Measurements from ENCODE around the gene BICRA.

Gene BICRA

DNA sequence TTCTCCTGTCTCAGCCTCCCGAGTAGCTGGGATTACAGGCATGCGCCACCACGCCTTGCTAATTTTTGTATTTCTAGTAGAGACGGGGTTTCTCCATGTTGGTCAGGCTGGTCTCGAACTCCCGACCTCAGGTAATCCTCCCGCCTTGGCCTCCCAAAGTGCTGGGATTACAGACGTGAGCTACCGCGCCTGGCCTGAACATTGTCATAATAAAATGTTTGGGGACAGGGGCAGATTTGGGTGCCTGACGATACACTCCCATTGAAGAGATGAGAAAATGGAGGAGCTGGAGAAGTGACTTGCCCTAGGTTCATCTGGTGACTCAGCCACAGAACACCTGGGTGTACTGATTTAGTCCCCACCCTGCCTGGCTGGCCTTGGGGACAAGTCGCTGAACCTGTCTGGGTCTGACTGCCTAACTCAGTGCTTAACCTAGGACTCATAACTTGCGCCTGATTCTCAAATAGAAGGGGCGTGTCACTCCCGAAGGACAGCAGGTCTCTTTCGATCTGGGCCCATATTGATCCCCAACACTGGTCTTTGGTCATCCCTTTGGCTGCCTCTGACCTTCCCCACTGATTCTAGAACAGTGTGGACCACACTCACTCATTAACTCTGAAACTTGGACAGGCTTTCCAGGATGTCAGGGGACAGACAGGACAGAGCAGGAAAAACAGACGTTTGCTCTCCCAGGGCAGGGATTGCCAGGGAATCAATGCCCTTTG is 7.6 kb upstream of the BICRA start:
- DNase-seq: no peak

- no peak for DNase-seq
Measured at GRCh38 chr19:47603706-47604565, 5.0 kb upstream of the BICRA start.

DNA sequence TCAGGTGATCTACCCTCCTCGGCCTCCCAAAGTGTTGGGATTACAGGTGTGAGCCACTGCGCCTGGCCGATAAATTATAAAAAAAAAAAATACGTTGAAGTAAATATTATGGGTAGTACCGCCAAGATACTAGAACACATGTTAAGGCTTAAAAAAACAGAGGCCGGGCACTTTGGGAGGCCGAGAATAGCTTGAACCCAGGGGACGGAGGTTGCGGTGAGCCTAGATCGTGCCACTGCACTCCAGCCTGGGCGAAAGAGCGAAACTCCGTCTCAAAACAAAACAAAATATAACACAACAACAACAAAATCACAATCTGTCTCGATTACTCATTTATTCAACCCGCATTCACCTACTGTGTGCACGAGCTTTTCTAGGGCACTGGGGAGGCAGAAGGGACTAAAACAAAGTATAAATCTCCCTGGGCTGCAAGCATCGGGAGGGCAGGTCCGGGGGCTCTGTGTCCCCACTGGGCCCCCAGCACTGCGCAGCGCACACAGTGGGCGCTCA is 1.3 kb upstream of the BICRA start:
- DNase-seq: no peak

DNA sequence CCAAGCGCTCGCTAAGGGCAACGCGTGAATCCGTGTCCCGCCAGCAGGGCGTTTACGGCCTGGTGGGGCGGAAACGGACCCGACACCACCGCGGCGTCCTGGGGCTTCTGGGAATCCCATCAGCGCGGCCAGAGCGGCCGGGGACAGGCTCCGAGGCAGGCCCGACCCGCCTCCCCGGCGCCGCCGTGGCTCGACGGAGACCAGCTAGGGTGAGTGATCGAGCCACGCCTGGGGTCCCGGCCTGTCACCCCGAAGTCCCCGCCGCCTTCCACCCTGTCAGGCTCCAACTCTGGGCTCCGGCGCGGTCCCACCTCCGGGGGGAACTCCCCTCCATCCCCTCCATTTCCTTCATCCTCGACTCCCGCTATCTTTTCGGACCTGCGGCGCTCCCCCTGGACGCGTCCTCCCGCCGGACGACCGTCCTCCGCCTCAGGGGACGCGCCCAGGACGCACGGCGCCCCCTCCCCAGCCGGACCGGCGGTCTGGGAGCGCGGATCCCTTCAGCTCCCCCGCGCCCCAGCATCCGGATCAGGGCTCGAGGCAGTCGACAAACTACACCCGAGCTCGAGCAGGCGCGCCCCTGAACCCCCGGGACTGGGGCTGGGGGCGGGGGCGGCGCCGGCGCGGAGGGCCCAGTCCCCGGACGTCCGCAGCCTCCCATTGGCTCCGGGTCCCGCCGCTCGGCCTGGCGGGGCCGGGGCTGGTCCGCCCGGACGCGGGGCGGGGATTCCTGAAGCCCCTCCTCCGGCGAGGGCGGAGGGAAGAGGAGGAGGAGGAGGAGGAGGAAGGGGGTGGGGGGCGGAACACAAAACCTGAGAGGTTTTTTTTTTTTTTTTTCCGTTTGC is 638 bp upstream of the BICRA start:
- peak; percentile 95 to 97 for DNase-seq

- peak; percentile 36 to 59 for DNase-seq
Measured at GRCh38 chr19:47609906-47610894, 1.3 kb downstream of the BICRA start.

GRCh38 chr19:47610902-47611301 is 2.0 kb downstream of the BICRA start:
- DNase-seq: no peak

GRCh38 chr19:47613165-47614020 is 4.5 kb downstream of the BICRA start:
- no peak for DNase-seq

DNA sequence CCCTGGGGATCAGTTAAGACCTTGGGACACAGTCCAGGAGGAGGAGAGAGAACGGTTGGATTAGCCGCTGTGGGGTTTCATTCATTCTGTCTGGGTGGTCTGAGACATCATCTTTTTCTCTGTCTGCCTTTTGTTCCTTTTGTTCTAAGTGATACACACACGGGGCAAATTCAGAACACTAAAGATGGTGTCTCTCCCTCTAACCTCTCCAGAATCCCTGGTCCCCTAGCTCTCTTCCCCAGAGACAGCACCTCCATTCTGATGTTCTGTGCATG is 5.0 kb downstream of the BICRA start:
- no peak for DNase-seq

GRCh38 chr19:47614559-47614958 is 5.6 kb downstream of the BICRA start:
- DNase-seq: no peak

GRCh38 chr19:47615230-47615629 is 6.3 kb downstream of the BICRA start:
- no peak for DNase-seq

DNA sequence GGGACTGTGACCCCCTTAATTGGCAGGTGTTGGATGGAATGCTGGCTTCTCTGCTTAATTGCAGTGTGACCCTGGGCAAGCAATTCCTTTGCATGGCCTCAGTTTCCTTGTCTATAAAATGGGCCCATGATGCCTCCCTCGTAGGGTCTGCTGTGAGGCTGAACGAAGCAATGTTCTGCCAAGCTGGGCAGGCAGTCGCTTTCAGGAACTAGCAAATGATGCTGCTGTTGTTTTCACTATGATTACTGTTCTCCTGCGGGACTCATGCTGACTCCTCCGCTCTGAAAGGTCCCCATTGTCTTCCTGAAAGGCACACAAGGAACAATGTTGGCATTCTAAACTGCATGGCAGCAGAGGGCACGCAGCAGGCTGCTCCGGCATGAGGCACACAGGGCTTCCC is 6.8 kb downstream of the BICRA start:
- no peak for DNase-seq

GRCh38 chr19:47618771-47619170 is 9.8 kb downstream of the BICRA start:
- DNase-seq: no peak

DNA sequence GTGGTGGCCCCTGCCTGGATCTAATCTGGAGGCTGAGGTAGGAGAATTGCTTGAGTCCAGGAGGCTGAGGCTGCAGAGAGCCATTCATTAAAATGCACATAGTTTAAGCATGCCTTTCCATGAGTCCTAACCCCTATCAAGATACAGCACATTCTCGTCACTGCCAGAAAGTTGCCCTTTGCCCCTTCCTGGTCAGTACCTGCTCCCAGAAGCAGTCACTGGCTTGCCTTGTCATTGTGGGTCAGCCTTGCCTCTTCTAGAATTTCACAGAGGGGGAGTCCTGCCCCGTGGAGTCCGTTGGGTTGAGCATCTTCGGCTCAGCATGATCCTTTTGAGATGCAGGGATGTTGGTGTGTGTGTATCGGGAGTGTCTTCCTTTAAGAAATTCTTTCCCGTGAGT is 10.8 kb downstream of the BICRA start:
- no peak for DNase-seq

- no peak for DNase-seq
Measured at GRCh38 chr19:47623151-47623920, 14.4 kb downstream of the BICRA start.

- no peak for DNase-seq
Measured at GRCh38 chr19:47623921-47624391, 15.0 kb downstream of the BICRA start.

- no peak for DNase-seq
Measured at GRCh38 chr19:47625650-47626049, 16.7 kb downstream of the BICRA start.

DNA sequence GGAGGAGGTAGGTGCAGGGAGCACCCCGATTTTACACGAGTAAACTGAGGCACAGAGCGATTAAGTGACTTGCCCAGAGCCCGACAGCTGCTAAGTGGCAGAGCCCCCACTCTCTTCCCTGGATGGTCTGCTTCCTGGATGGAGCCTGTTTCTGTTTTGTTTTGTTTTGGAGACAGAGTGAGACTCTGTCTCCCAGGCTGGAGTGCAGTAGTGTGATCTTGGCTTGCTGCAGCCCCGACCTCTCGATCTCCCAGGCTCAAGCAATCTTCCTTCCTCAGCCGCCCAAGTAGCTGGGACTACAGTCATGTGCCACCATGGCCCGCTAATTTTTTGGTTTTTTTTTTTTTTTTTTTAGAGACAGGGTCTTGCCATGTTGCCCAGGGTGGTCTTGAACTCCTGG is 17.3 kb downstream of the BICRA start:
- no peak for DNase-seq

GRCh38 chr19:47628078-47628771 is 19.3 kb downstream of the BICRA start:
- DNase-seq: no peak

- no peak for DNase-seq
Measured at GRCh38 chr19:47630594-47630993, 21.7 kb downstream of the BICRA start.

All from CD4-positive, alpha-beta T cell treated with Interferon alpha-2 for 1 hour (primary cell).